Measurements from ENCODE around the gene SENP5. TPM values are rescaled to one million over a fixed set of nuclear protein-coding genes. Genes with fewer than 3 reads are reported as not detected.
A peak's percentile ranks its signal among the peaks of the same experiment; 100 is the strongest.

SENP5 gene
- total and polyA plus RNA-seq, 2 of the 8 experiments (the other 6 are each of a cell fraction or from before 2014, with no cell fraction given): 6.7 to 27.3 TPM

DNA sequence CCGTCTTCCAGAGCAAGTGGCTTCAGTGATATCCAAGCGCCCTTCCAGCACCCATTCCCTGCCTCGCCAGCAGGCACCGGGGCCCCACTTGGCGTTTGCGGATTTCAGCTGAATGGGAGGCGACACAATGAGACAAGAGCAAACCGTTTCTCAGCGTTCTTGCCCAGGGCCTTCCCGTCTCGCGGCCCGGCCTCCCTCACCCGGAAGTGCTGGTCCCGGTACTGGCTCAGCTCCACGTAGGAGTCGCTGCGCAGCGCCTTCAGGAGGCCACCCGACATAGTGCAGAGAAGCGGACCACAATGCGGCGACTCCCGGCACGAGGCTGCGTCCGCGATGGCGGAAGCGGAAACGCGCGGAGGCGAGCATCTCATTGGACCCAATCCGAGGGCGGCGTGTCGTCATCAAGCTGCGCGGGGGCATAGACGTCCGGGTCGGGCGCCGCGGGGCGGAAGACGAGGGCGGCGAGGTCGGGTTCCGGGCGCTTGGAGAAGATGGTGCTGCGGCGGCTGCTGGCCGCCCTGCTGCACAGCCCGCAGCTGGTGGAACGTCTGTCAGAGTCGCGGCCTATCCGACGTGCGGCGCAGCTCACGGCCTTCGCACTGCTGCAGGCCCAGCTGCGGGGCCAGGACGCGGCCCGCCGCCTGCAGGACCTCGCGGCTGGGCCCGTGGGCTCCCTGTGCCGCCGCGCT is 74.7 kb downstream of the SENP5 start, which contains the start of gene NCBP2 (continued):
- peak; percentile 93 for TF ChIP-seq TAF1 (IDR thresholded peaks at IDR 0.05; ENCODE audit: low read depth, low read length)
- TF ChIP-seq JUN (IDR thresholded peaks at IDR 0.05; ENCODE audit: low read depth, low read length): no peak
- TF ChIP-seq KDM4A (IDR thresholded peaks at IDR 0.05; ENCODE audit: low read depth, low read length, severe bottlenecking): peak; percentile 96
- no peak for TF ChIP-seq EP300 (IDR thresholded peaks at IDR 0.05; ENCODE audit: borderline replicate concordance in 1 of 2, low read depth in 2 of 2, low read length in 2 of 2)
- TF ChIP-seq HDAC6 (IDR thresholded peaks at IDR 0.05; ENCODE audit: low read depth, low read length): no peak
- peak; percentile 78; the same call in 1 of the 2 replicates for TF ChIP-seq GTF2F1 (IDR thresholded peaks at IDR 0.05; ENCODE audit: borderline replicate concordance, low read depth, low read length)
- TF ChIP-seq SIX5 (IDR thresholded peaks at IDR 0.05; ENCODE audit: low read depth, low read length): no peak
- TF ChIP-seq TCF12 (IDR thresholded peaks at IDR 0.05; ENCODE audit: low read depth, low read length): no peak
- TF ChIP-seq SAP30 (IDR thresholded peaks at IDR 0.05; ENCODE audit: insufficient read depth, insufficient replicate concordance, low read length): peak; percentile 75
- peak; percentile 98 for TF ChIP-seq PHF8 (conservative IDR thresholded peaks at IDR 0.05; ENCODE audit: low read depth, low read length)
- TF ChIP-seq CTCF (IDR thresholded peaks at IDR 0.05; ENCODE audit: control extremely low read depth in 1 of 3, insufficient read depth in 1 of 3, low read depth in 1 of 3, low read length in 3 of 3): peak; percentile 74 to 84 (median 79)
- no peak for TF ChIP-seq RNF2 (IDR thresholded peaks at IDR 0.05; ENCODE audit: borderline replicate concordance, low read depth, low read length, missing control alignments, poor library complexity, severe bottlenecking)
- TF ChIP-seq RXRA (IDR thresholded peaks at IDR 0.05; ENCODE audit: insufficient read depth, low read depth, low read length): no peak
- no peak for TF ChIP-seq CHD1 (IDR thresholded peaks at IDR 0.05; ENCODE audit: low read depth, low read length)
